GM12878 (cell line): ENCODE results near the gene SPC24. TPM values are rescaled to one million over a fixed set of nuclear protein-coding genes. Genes with fewer than 3 reads are reported as not detected.
A peak's percentile ranks its signal among the peaks of the same experiment; 100 is the strongest.

Experiments used
- ATAC-seq: fragments of 200-7000 bp; cut with Tn5 transposase; 3 replicates; pipeline ENCODE4 v1.9.1; 2020; ENCODE audit warnings: mild to moderate bottlenecking, moderate library complexity
- BruUV-seq: library from RNA; stranded (reverse); fragments of 400-500 nt; replicated peaks from 2 replicates; lab custom pipeline; 2021; lab: Mats Ljungman, UMichigan
- CTCF ChIA-PET: fragments of 300-600 bp; sonication (Branson Sonifier 250); formaldehyde crosslinking; extraction: SDS; loops from one replicate; lab custom pipeline; 2021; ENCODE audit warnings: inconsistent platforms; lab: Yijun Ruan, JAX
- POLR2A ChIA-PET: fragments of 350-600 bp; formaldehyde crosslinking; extraction: SDS; loops from one replicate; lab custom pipeline; 2021; ENCODE audit warnings: inconsistent platforms; lab: Charles Lee
- RAD21 ChIA-PET: fragments of 300-600 bp; sonication (Branson Sonifier 250); formaldehyde crosslinking; loops from one replicate; lab custom pipeline; 2023; ENCODE audit warnings: antibody characterized with exemption; ENCODE audit not compliant: unreplicated experiment; lab: Charles Lee
- SMC1A ChIA-PET: fragments of 300-600 bp; sonication (Branson Sonifier 250); formaldehyde crosslinking; loops from one replicate; lab custom pipeline; 2023; ENCODE audit not compliant: unreplicated experiment, uncharacterized antibody; lab: Charles Lee
- DNase-seq: peaks from one replicate; pipeline ENCODE4 v3.0.0-alpha.2; 2011; ENCODE audit warnings: low read depth, low spot score
- FAIRE-seq: peaks from 3 replicates; lab custom pipeline; 2011; peaks lifted over from hg19 to GRCh38; lab: Jason Lieb, UNC
- H2AFZ ChIP-seq: 2 replicates; pipeline ENCODE4 v1.6.0; 2011; ENCODE audit warnings: low read depth, low read length, control low read depth; ENCODE audit not compliant: control insufficient read depth
- H3K27ac ChIP-seq: 2 replicates; pipeline ENCODE4 v1.5.1; 2011; ENCODE audit warnings: control low read depth; ENCODE audit not compliant: control insufficient read depth, insufficient read depth
- H3K27me3 ChIP-seq, 2 experiments: replicated peaks in 1 of 2; 2 replicates each; pipeline versions ENCODE4 v1.6.0 to v1.6.1; 2011; ENCODE audit warnings: low read length in 1 of 2; ENCODE audit not compliant: control insufficient read depth in 2 of 2, insufficient read depth in 2 of 2
- H3K36me3 ChIP-seq, 2 experiments: 2 replicates each; pipeline ENCODE4 v1.5.1; 2011; ENCODE audit warnings: low read length in 1 of 2; ENCODE audit not compliant: control insufficient read depth in 2 of 2, insufficient read depth in 2 of 2
- H3K4me1 ChIP-seq: 2 replicates; pipeline ENCODE4 v1.6.1; 2011; ENCODE audit warnings: mild to moderate bottlenecking, low read length, moderate library complexity, mixed read lengths; ENCODE audit not compliant: control insufficient read depth, insufficient read depth
- H3K4me2 ChIP-seq: 2 replicates; pipeline ENCODE4 v1.6.0; 2011; ENCODE audit warnings: control low read depth; ENCODE audit not compliant: control insufficient read depth, insufficient read depth
- H3K4me3 ChIP-seq: fragments of 200-600 bp; sonication (generic); 2 replicates; pipeline ENCODE4 v1.5.1; 2016
- H3K79me2 ChIP-seq: 2 replicates; pipeline ENCODE4 v1.6.0; 2011; ENCODE audit warnings: low read length; ENCODE audit not compliant: control insufficient read depth, insufficient read depth
- H3K9ac ChIP-seq: 2 replicates; pipeline ENCODE4 v1.8.0; 2011; ENCODE audit warnings: low read length, control low read depth, mixed read lengths; ENCODE audit not compliant: control insufficient read depth, insufficient read depth
- H3K9me3 ChIP-seq: replicated peaks from 3 replicates; pipeline ENCODE4 v1.5.1; 2011; ENCODE audit warnings: mild to moderate bottlenecking, low read length; ENCODE audit not compliant: control insufficient read depth, insufficient read depth
- H4K20me1 ChIP-seq: 2 replicates; pipeline ENCODE4 v1.6.0; 2011; ENCODE audit not compliant: control insufficient read depth, insufficient read depth
- ATF7 ChIP-seq: fragments of 450-650 bp; IDR thresholded peaks from 2 replicates; pipeline ENCODE4 v1.6.1; 2016; ENCODE audit warnings: low read depth, mild to moderate bottlenecking
- BACH1 ChIP-seq: fragments of 450-650 bp; IDR thresholded peaks from 2 replicates; pipeline ENCODE4 v1.6.1; 2017; ENCODE audit warnings: mild to moderate bottlenecking, borderline replicate concordance
- BCL11A ChIP-seq: IDR thresholded peaks from 2 replicates; pipeline ENCODE4 v1.6.1; 2011; ENCODE audit warnings: low read depth, low read length
- CHD1 ChIP-seq: IDR thresholded peaks from 2 replicates; pipeline ENCODE4 v1.6.1; 2012; ENCODE audit warnings: low read depth, low read length, improper control_type of control experiment
- CHD2 ChIP-seq: IDR thresholded peaks from 2 replicates; pipeline ENCODE4 v1.6.1; 2011; ENCODE audit warnings: low read depth, low read length, improper control_type of control experiment, borderline replicate concordance
- CHD4 ChIP-seq: fragments of 200-600 bp; sonication (generic); IDR thresholded peaks from 2 replicates; pipeline ENCODE4 v1.6.1; 2016; ENCODE audit warnings: mild to moderate bottlenecking
- EGR1 ChIP-seq, 2 experiments: IDR thresholded peaks; 1 replicate in 1 of 2; 2 replicates in 1 of 2; pipeline ENCODE4 v1.6.1; 2011 to 2012; ENCODE audit warnings: low read depth in 2 of 2, low read length in 2 of 2, borderline replicate concordance in 1 of 2, mild to moderate bottlenecking in 1 of 2, moderate library complexity in 1 of 2
- GABPA ChIP-seq: IDR thresholded peaks from 2 replicates; pipeline ENCODE4 v1.6.1; 2014; ENCODE audit warnings: antibody characterized with exemption, low read depth, mild to moderate bottlenecking, inconsistent platforms
- IKZF2 ChIP-seq, 2 experiments: fragments of 450-650 bp; IDR thresholded peaks; 2 replicates each; pipeline ENCODE4 v1.6.1; 2017; ENCODE audit warnings: mild to moderate bottlenecking in 2 of 2, moderate library complexity in 2 of 2
- PML ChIP-seq: IDR thresholded peaks from 2 replicates; pipeline ENCODE4 v1.6.1; 2012; ENCODE audit warnings: low read length, inconsistent platforms
- POLR2A ChIP-seq: IDR thresholded peaks from 2 replicates; pipeline ENCODE4 v1.6.1; 2011; ENCODE audit warnings: low read depth, mild to moderate bottlenecking, low read length
- POLR2AphosphoS2 ChIP-seq: IDR thresholded peaks from 2 replicates; pipeline ENCODE4 v1.6.1; 2011; ENCODE audit warnings: low read depth, mild to moderate bottlenecking, low read length, improper control_type of control experiment, moderate library complexity
- RCOR1 ChIP-seq: conservative IDR thresholded peaks from 2 replicates; pipeline ENCODE4 v1.6.1; 2012; ENCODE audit warnings: low read depth, low read length, improper control_type of control experiment
- REST ChIP-seq: IDR thresholded peaks from 2 replicates; pipeline ENCODE4 v1.6.1; 2012; ENCODE audit warnings: mild to moderate bottlenecking, low read depth, low read length
- SIX5 ChIP-seq: IDR thresholded peaks from 2 replicates; pipeline ENCODE4 v1.6.1; 2011; ENCODE audit warnings: mild to moderate bottlenecking, low read depth, low read length, moderate library complexity; ENCODE audit not compliant: severe bottlenecking
- SPI1 ChIP-seq: IDR thresholded peaks from 2 replicates; pipeline ENCODE4 v1.6.1; 2011; ENCODE audit warnings: low read depth, mild to moderate bottlenecking, low read length, moderate library complexity, borderline replicate concordance; ENCODE audit not compliant: insufficient read depth
- ZNF207 ChIP-seq: fragments of 450-650 bp; IDR thresholded peaks from 2 replicates; pipeline ENCODE4 v1.6.1; 2014; ENCODE audit warnings: antibody characterized with exemption, mild to moderate bottlenecking, borderline replicate concordance
- WGBS: methylation state at CpG from one replicate; pipeline ENCODE4 v1.1.6; 2016; ENCODE audit warnings: low lambda C conversion rate; ENCODE audit not compliant: insufficient replicate concordance, insufficient coverage; ENCODE audit errors: missing lambda C conversion rate; 5-methylcytosine and 5-hydroxymethylcytosine counted together
- in situ Hi-C: fragments of 300-500 bp; cut with MboI; formaldehyde crosslinking; loops from 9 replicates; pipeline ENCODE4 v1.14.3; 2018; ENCODE audit warnings: mixed read lengths
- intact Hi-C: fragments of 100-400 bp; cut with micrococcal nuclease; formaldehyde crosslinking; loops from one replicate; pipeline ENCODE4 v1.14.2; 2022; ENCODE audit not compliant: unreplicated experiment
- polyA plus RNA-seq, 11 experiments: library from polyadenylated mRNA; depleted of rRNA in 4 of 11; unstranded in 6 of 11; stranded (reverse) in 5 of 11; fragments of >200 nt; fragmentation: Nextera tagmentation in 4 of 11; fragmentation: Illumina TruSeq in 1 of 11; extraction: Ambion mirVana in 4 of 11; extraction: Trizol in 1 of 11; gene quantifications; 1 replicate in 1 of 11; 2 replicates in 10 of 11; pipeline versions ENCODE4 v1.2.1 to v1.2.3, GENCODE V29; 2011 to 2016; ENCODE audit warnings: inconsistent platforms in 2 of 11, missing spikeins in 2 of 11, low read depth in 1 of 11
- total RNA-seq, 4 experiments: library from RNA; depleted of rRNA in 3 of 4; stranded (reverse); fragments of >200 nt in 3 of 4; fragmentation: Illumina TruSeq in 1 of 4; extraction: Trizol in 1 of 4; gene quantifications; 2 replicates each; pipeline versions ENCODE4 v1.2.1 to v1.2.3, GENCODE V29; 2013 to 2021
- TF ChIP-seq, protein P1 (sequence below): fragments of 450-650 bp; IDR thresholded peaks from 2 replicates; pipeline ENCODE4 v1.6.1; 2014; ENCODE audit warnings: mild to moderate bottlenecking

Gene SPC24
- total and polyA plus RNA-seq, 10 of the 15 experiments (the other 5 are each of a cell fraction or from before 2014, with no cell fraction given), result 9.4 to 72.6 (median 40.7) TPM

DNA sequence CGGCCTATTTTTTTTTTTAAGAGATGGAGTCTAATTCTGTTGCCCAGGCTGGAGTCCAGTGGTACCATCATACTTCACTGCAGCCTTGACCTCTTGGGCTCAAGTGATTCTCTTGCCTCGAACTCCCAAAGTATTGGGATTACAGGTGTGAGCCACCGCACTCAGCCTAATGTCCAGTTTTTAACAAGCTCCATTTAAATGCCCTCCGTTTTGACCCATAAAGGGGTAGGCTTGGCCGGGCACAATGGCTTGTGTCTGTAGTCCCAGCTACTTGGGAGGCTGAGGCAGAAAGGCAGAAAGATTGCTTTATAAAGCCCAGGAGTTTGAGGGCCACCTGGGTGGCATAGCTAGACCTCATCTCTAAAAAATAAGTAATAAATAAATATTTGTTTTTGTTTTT, 54.5 kb downstream of the SPC24 start (continued):
- TF ChIP-seq, protein P1, sequence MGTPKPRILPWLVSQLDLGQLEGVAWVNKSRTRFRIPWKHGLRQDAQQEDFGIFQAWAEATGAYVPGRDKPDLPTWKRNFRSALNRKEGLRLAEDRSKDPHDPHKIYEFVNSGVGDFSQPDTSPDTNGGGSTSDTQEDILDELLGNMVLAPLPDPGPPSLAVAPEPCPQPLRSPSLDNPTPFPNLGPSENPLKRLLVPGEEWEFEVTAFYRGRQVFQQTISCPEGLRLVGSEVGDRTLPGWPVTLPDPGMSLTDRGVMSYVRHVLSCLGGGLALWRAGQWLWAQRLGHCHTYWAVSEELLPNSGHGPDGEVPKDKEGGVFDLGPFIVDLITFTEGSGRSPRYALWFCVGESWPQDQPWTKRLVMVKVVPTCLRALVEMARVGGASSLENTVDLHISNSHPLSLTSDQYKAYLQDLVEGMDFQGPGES, result no peak
- TF ChIP-seq BCL11A (no peak), PML (no peak), CHD1 (no peak), POLR2AphosphoS2 (no peak), CHD2 (no peak)

DNA sequence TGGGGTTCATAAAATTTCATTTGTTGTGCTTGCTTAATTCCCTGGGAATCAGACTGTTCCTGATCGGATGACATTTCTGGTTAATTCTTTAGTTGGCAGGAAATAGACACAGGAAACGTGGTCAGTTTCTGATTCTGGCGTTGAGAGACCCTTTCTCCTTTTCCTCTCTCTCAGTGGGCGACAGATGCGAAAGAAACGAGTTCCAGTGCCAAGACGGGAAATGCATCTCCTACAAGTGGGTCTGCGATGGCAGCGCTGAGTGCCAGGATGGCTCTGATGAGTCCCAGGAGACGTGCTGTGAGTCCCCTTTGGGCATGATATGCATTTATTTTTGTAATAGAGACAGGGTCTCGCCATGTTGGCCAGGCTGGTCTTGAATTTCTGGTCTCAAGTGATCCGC, 55.5 kb downstream of the SPC24 start:
- DNase-seq (no peak), FAIRE-seq (no peak), ATAC-seq (no peak)
- H3K79me2 ChIP-seq, result peaks cover 39% of the 10 kb centered on the region
- H3K9me3 ChIP-seq, result no peaks in the 10 kb centered on the region
- WGBS, result 75% methylated on average over 12 of the region's 12 CpGs
- peaks cover 15 to 34% of the 10 kb centered on the region in 2 experiments for H3K36me3 ChIP-seq
- no peak overlapping the region for H3K27ac ChIP-seq
- peaks cover 11% of the 10 kb centered on the region for H3K4me1 ChIP-seq
- no peak overlapping the region for H2AFZ ChIP-seq
- H3K4me2 ChIP-seq, result no peak overlapping the region
- intact Hi-C loops (no loop called here), in situ Hi-C loops (no loop called here)
- POLR2A ChIA-PET, result no interaction called here
- no peak overlapping the region for H3K9ac ChIP-seq
- SMC1A ChIA-PET, result interaction anchor here (0.8 to 1.4 kb wide), 3 partner anchors 9 to 163 kb away, joined by 4 to 5 read pairs (median 4); partner anchors contain the start of gene LDLR
- TSS peak; percentile 17 for BruUV-seq
- no peak overlapping the region for H3K4me3 ChIP-seq
- no peaks in the 10 kb centered on the region for H3K27me3 ChIP-seq
- CTCF ChIA-PET, result no interaction called here
- RAD21 ChIA-PET, result no interaction called here
- H4K20me1 ChIP-seq, result no peaks in the 10 kb centered on the region; the same call in none of the 2 replicates
- no peak for TF ChIP-seq REST
- no peak for TF ChIP-seq IKZF2 (IDR thresholded peaks at IDR 0.05)
- TF ChIP-seq EGR1 (IDR thresholded peaks at IDR 0.05; ENCODE audit: borderline replicate concordance in 1 of 2, low read depth in 2 of 2, low read length in 2 of 2), result no peak
- TF ChIP-seq POLR2A, result no peak
- TF ChIP-seq CHD4, result no peak
- no peak for TF ChIP-seq RCOR1
- TF ChIP-seq ZNF207, result no peak
- no peak for TF ChIP-seq BACH1
- no peak for TF ChIP-seq SPI1
- TF ChIP-seq SIX5, result no peak
- TF ChIP-seq ATF7, result no peak
- TF ChIP-seq GABPA, result no peak
